Activated CD4-positive, alpha-beta T cell treated with anti-CD3 and anti-CD28 coated beads, Interleukin-2, amount 10 ng/mL, durations not matched to agents 7 days and 5 days (primary cell): ENCODE data around the gene GOLGA6L7. TPM values are rescaled to one million over a fixed set of nuclear protein-coding genes. Genes with fewer than 3 reads are reported as not detected.
A peak's percentile ranks its signal among the peaks of the same experiment; 100 is the strongest.
"Not testable (repeated sequence)": the region's sequence is repeated elsewhere in the genome, so short reads cannot be mapped to it uniquely, and the experiment has no call there.

Experiments used
- CTCF ChIA-PET: fragments of 350-600 bp; sonication (Branson Sonifier 250); formaldehyde crosslinking; loops from one replicate; lab custom pipeline; 2021; ENCODE audit warnings: antibody characterized with exemption; lab: Charles Lee
- POLR2A ChIA-PET: fragments of 350-600 bp; sonication (Branson Sonifier 250); formaldehyde crosslinking; loops from one replicate; lab custom pipeline; 2021; ENCODE audit warnings: antibody characterized with exemption; lab: Charles Lee
- DNase-seq: peaks from one replicate; pipeline ENCODE4 v3.0.0-alpha.2; 2020
- H3K27ac Mint-ChIP-seq: one replicate; pipeline ENCODE4 v1.8.0; 2021; ENCODE audit warnings: mild to moderate bottlenecking, moderate library complexity, mixed read lengths
- H3K27me3 Mint-ChIP-seq: one replicate; pipeline ENCODE4 v1.8.0; 2021; ENCODE audit warnings: mixed read lengths
- H3K36me3 Mint-ChIP-seq: one replicate; pipeline ENCODE4 v1.8.0; 2021; ENCODE audit warnings: low read depth, mixed read lengths
- H3K4me1 Mint-ChIP-seq: one replicate; pipeline ENCODE4 v1.8.0; 2021; ENCODE audit warnings: mixed read lengths
- H3K4me3 Mint-ChIP-seq: one replicate; pipeline ENCODE4 v1.8.0; 2021; ENCODE audit warnings: mild to moderate bottlenecking, moderate library complexity, mixed read lengths
- H3K9me3 Mint-ChIP-seq: one replicate; pipeline ENCODE4 v1.8.0; 2021; ENCODE audit warnings: mixed read lengths
- total RNA-seq, 2 experiments: library from RNA; stranded (reverse); gene quantifications; one replicate each; pipeline ENCODE4 v1.2.3, GENCODE V29; 2021

GOLGA6L7 gene
- total RNA-seq, 2 experiments from 2014 or later, result not detected

GRCh38 chr15:28878209-28878608 lies 29.8 kb upstream of the GOLGA6L7 start:
- no peaks in the 10 kb centered on the region for H3K4me1 Mint-ChIP-seq
- no peaks in the 10 kb centered on the region for H3K36me3 Mint-ChIP-seq
- no peak overlapping the region for H3K4me3 Mint-ChIP-seq
- POLR2A ChIA-PET, result no interaction called here
- CTCF ChIA-PET, result interaction anchor here (0.8 to 1.7 kb wide), 2 partner anchors 9 to 14 kb away, joined by 3 to 4 read pairs; no protein-coding TSS in a partner anchor
- H3K9me3 Mint-ChIP-seq, result no peaks in the 10 kb centered on the region
- H3K27ac Mint-ChIP-seq, result no peak overlapping the region
- H3K27me3 Mint-ChIP-seq, result peaks cover 5% of the 10 kb centered on the region
- DNase-seq, result no peak

- H3K4me1 Mint-ChIP-seq, result no peaks in the 10 kb centered on the region
- no peak overlapping the region for H3K27ac Mint-ChIP-seq
- ChIA-PET CTCF (no interaction called here), POLR2A (no interaction called here)
- peaks cover 4% of the 10 kb centered on the region for H3K27me3 Mint-ChIP-seq
- DNase-seq, result no peak
- H3K9me3 Mint-ChIP-seq, result no peaks in the 10 kb centered on the region
- H3K36me3 Mint-ChIP-seq, result no peaks in the 10 kb centered on the region
- H3K4me3 Mint-ChIP-seq, result no peak overlapping the region
Observed at GRCh38 chr15:28876845-28877185, 28.4 kb upstream of the GOLGA6L7 start.

DNA sequence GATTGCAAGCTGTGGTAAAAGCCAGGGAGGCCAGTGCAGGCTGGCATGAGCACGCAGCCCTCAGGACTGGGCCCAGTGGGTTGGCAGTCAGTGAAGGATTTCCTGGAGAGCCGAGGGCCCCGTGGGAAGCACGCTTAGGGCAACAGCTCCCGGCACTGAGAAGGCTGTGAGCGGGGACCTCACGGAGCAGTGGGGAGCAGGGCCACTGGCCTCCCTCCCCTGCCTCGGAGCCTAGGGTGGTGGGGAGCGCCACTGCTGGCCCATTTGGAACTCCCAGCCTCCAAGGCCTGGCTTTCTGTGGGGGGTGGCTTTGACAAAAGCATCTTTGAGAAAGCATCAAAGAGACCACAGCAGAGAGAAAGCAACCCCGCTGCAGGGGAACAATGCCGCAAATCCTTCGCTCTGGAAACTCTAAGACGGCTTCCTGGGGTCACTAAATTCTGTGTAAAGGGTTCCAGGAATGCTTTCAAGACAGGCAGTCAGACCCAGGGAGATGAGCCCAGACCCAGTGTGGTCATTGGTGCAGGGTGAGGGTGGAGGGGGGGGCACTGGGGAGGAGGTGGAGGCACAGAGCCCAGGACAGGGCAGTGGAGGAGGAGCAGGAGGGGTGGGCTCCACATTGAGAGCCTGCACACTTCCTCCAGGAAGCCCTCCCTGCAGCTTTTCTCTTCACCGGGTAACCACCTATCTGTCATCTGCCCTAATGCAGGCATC lies 27.8 kb upstream of the GOLGA6L7 start:
- ChIA-PET CTCF (interaction anchor here (0.5 kb wide), 1 partner anchor 42 kb away, joined by 3 read pairs; no protein-coding TSS in a partner anchor), POLR2A (no interaction called here)
- no peaks in the 10 kb centered on the region for H3K4me1 Mint-ChIP-seq
- no peak overlapping the region for H3K27ac Mint-ChIP-seq
- DNase-seq, result no peak
- H3K4me3 Mint-ChIP-seq, result no peak overlapping the region
- no peaks in the 10 kb centered on the region for H3K36me3 Mint-ChIP-seq
- peaks cover 4% of the 10 kb centered on the region for H3K27me3 Mint-ChIP-seq
- H3K9me3 Mint-ChIP-seq, result no peaks in the 10 kb centered on the region

DNA sequence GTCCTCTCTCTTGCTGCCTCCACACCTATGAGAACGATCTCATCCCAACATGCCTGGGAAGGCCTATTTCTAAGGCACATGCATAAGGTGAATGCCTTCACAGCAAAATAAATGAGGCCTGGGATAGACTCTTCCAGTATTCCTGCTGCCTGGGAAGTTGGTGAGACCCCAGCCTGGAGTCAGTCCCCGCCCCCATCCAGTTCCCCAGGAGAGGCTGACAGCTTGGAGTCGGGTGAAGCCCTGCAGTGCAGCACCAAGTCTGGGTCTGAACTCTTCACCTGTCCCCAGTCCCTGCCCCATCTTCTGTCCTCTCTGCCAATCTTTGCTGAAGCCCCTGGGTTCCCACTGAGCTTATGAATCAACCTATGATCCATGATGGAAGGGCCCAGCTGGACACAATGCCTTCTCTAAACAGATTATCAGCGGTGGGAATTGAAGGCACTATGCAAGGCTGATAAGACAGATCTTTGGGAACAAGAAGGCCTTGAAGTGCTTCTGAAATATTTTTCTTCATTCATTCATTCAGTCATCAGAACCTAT lies 27.1 kb upstream of the GOLGA6L7 start:
- no peaks in the 10 kb centered on the region for H3K9me3 Mint-ChIP-seq
- CTCF ChIA-PET, result interaction anchor here (0.5 to 0.6 kb wide), 2 partner anchors 41 to 204 kb away, joined by 3 read pairs; no protein-coding TSS in a partner anchor
- H3K27me3 Mint-ChIP-seq, result peaks cover 4% of the 10 kb centered on the region
- H3K4me3 Mint-ChIP-seq, result no peak overlapping the region
- POLR2A ChIA-PET, result no interaction called here
- H3K36me3 Mint-ChIP-seq, result no peaks in the 10 kb centered on the region
- no peak overlapping the region for H3K27ac Mint-ChIP-seq
- no peak for DNase-seq
- H3K4me1 Mint-ChIP-seq, result no peaks in the 10 kb centered on the region

DNA sequence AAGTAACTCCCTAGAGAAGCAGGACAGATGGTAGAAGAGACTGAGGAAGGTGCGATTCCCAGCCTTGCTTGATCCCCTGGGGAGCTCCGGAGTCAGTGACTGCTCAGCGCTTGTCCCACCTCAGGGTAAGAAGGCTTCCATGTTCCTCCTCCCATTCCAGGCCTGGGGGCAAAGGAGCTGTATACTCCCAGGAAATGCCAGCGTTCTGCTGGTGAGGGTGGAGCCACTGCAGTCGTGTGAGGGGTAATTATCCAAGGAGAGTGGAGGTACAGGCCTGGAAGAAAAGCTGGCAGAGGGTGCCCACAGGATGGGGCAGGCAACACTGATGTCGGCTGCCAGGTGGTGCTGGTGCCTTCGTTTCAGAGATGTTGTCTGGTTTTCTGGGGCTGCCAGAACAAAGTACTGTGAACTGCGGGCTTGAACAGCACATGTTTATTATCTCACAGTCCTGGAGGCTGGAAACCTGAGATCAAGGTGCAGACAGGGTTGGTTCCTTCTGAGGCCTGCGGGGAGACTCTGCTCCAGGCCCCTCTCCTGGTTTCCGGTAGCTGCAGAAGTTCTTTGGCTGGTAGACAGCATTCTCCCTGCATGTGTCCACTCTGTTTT lies 25.2 kb upstream of the GOLGA6L7 start:
- ChIA-PET CTCF (interaction anchor here (0.6 kb wide), 2 partner anchors 41 to 44 kb away, joined by 3 to 4 read pairs; no protein-coding TSS in a partner anchor), POLR2A (no interaction called here)
- Mint-ChIP-seq H3K36me3 (no peaks in the 10 kb centered on the region), H3K4me1 (no peaks in the 10 kb centered on the region), H3K9me3 (no peaks in the 10 kb centered on the region), H3K27ac (no peak overlapping the region), H3K4me3 (no peak overlapping the region), H3K27me3 (peaks cover 4% of the 10 kb centered on the region)
- peak; percentile 16 for DNase-seq

DNA sequence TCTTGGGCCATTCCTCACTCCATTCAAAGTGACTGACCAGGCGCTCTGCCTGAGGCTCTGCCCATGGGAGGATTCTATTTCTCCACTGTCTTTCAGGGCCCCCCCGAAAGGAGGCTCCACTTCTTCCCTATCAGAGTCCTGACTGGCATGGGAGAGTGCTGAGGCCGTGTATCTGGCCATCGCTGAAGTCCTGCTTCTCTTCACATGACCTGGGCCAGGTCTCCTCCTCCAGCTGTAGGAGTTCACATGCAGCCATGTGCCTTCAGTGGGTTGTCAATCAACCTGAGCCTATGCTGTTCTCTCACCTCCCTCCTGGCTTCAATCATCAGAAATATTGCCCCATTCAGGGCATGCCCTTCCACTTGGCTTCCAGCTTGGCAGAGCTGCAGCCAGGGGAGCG lies 24.6 kb upstream of the GOLGA6L7 start:
- no peak overlapping the region for H3K27ac Mint-ChIP-seq
- no peaks in the 10 kb centered on the region for H3K9me3 Mint-ChIP-seq
- no peak overlapping the region for H3K4me3 Mint-ChIP-seq
- no peaks in the 10 kb centered on the region for H3K4me1 Mint-ChIP-seq
- no peaks in the 10 kb centered on the region for H3K36me3 Mint-ChIP-seq
- ChIA-PET CTCF (no interaction called here), POLR2A (no interaction called here)
- no peak for DNase-seq
- peaks cover 2% of the 10 kb centered on the region for H3K27me3 Mint-ChIP-seq

DNA sequence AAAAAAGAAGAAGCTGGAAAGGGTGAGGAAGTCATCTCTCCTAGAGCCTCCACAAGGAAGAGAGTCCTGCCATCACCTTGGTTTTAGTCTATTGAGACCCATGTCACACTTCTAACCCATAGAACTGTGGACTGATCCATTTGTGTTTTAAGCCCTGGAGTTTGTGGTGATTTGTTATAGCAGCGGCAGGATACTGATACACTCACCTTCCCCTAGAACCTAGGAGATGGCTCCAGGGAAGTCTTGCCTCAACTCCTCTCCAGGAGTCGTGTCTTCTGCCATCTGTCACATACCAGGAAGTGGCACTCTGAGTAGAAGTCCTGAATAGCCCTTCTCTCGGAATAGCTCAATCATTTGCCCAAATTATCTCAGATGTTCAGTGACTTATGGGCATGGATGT lies 22.7 kb upstream of the GOLGA6L7 start:
- no peaks in the 10 kb centered on the region for H3K36me3 Mint-ChIP-seq
- no peak overlapping the region for H3K4me3 Mint-ChIP-seq
- no peak for DNase-seq
- no peaks in the 10 kb centered on the region for H3K4me1 Mint-ChIP-seq
- POLR2A ChIA-PET, result no interaction called here
- H3K9me3 Mint-ChIP-seq, result no peaks in the 10 kb centered on the region
- CTCF ChIA-PET, result no interaction called here
- no peak overlapping the region for H3K27ac Mint-ChIP-seq
- H3K27me3 Mint-ChIP-seq, result no peaks in the 10 kb centered on the region

- ChIA-PET CTCF (no interaction called here), POLR2A (no interaction called here)
- DNase-seq, result no peak
- Mint-ChIP-seq H3K27ac (no peak overlapping the region), H3K9me3 (no peaks in the 10 kb centered on the region), H3K4me1 (no peaks in the 10 kb centered on the region), H3K36me3 (no peaks in the 10 kb centered on the region), H3K4me3 (no peak overlapping the region), H3K27me3 (no peaks in the 10 kb centered on the region)
Observed at GRCh38 chr15:28868744-28869345, 20.4 kb upstream of the GOLGA6L7 start.

DNA sequence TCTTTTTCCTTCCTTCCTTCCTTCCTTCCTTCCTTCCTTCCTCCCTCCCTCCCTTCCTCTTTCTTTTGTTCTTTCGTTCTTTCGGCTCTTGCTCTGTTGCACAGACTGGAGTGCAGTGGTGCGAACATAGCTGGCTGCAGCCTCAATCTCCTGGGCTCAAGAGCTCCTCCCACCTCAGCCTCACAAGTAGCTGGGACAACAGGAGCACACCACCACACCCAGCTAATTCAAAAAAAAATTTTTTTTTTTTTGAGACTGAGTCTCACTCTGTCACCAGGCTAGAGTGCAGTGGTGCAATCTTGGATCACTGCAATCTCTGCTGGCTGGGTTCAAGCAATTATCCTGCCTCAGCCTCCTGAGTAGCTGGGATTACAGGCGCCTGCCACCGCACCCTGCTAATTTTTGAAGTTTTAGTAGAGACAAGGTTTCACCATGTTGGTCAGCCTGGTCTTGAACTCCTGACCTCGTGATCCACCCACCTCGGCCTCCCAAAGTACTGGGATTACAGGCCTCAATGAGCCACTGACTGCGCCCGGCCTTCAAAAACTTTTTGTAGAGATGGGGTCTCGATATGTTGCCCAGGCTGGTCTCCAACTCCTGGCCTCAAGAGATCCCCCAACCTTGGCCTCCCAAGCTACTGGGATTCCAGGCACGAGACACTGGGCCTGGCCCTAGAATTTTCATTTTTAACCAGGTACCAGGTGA lies 13.3 kb upstream of the GOLGA6L7 start:
- DNase-seq, POLR2A ChIA-PET, H3K9me3 Mint-ChIP-seq, H3K36me3 Mint-ChIP-seq, CTCF ChIA-PET, H3K27ac Mint-ChIP-seq, H3K4me1 Mint-ChIP-seq, H3K4me3 Mint-ChIP-seq, H3K27me3 Mint-ChIP-seq: not testable (repeated sequence)

GRCh38 chr15:28861031-28861534 lies 12.6 kb upstream of the GOLGA6L7 start:
- Mint-ChIP-seq H3K27me3 (no peaks in the 10 kb centered on the region), H3K4me1 (no peaks in the 10 kb centered on the region), H3K4me3 (no peak overlapping the region), H3K27ac (no peak overlapping the region), H3K36me3 (no peaks in the 10 kb centered on the region), H3K9me3 (no peaks in the 10 kb centered on the region)
- DNase-seq, result no peak
- CTCF ChIA-PET, result no interaction called here
- POLR2A ChIA-PET, result no interaction called here

GRCh38 chr15:28854578-28854977 lies 6.1 kb upstream of the GOLGA6L7 start:
- CTCF ChIA-PET, H3K4me1 Mint-ChIP-seq, DNase-seq, H3K36me3 Mint-ChIP-seq, POLR2A ChIA-PET, H3K9me3 Mint-ChIP-seq, H3K4me3 Mint-ChIP-seq, H3K27me3 Mint-ChIP-seq, H3K27ac Mint-ChIP-seq: not testable (repeated sequence)

DNA sequence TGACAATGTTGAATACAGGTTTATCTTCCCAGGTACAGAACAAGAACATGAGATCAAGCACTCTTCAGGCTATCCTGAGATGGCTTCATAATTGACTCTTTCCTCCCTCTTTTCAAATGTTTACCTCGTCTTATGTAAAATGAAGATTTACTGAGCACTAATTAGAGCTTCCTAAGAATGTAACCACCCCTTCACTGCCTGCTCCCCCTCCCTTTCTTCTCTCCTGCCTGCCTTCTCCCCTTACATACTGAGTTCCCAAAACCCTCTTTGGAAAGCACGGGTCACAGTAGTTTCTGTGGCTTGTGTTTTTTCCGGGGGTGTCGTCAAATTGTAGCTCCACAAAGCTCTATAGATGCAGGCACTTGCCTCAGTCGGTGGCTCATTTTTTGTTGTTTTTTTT lies 5.2 kb upstream of the GOLGA6L7 start:
- not testable (repeated sequence) for H3K27ac Mint-ChIP-seq

More for the DNA sequence above, 5.2 kb upstream of the GOLGA6L7 start:
- DNase-seq, POLR2A ChIA-PET, H3K27me3 Mint-ChIP-seq, CTCF ChIA-PET, H3K36me3 Mint-ChIP-seq, H3K4me3 Mint-ChIP-seq, H3K4me1 Mint-ChIP-seq, H3K9me3 Mint-ChIP-seq: not testable (repeated sequence)
